SJCRH30 (cell line): Measurements from ENCODE around the gene TSPAN31. TPM values are rescaled to one million over a fixed set of nuclear protein-coding genes. Genes with fewer than 3 reads are reported as not detected.

Source experiments
- DNase-seq, 2 experiments: peaks; one replicate each; pipeline ENCODE4 v3.0.0-alpha.2; 2015 to 2020
- H3K27ac ChIP-seq: fragments of 250-450 bp; sonication (Bioruptor Pico); 2 replicates; pipeline ENCODE4 v1.5.1; 2020; ENCODE audit warnings: mild to moderate bottlenecking, moderate library complexity
- H3K27me3 ChIP-seq: fragments of 250-450 bp; sonication (Bioruptor Pico); 2 replicates; pipeline ENCODE4 v1.5.1; 2020; ENCODE audit warnings: mild to moderate bottlenecking, moderate library complexity
- H3K36me3 ChIP-seq: fragments of 250-450 bp; sonication (Bioruptor Pico); 2 replicates; pipeline ENCODE4 v1.5.1; 2020; ENCODE audit warnings: mild to moderate bottlenecking, moderate library complexity
- H3K4me1 ChIP-seq: fragments of 250-450 bp; sonication (Bioruptor Pico); 2 replicates; pipeline ENCODE4 v1.5.1; 2020; ENCODE audit warnings: mild to moderate bottlenecking, moderate library complexity
- H3K4me3 ChIP-seq: fragments of 250-450 bp; sonication (Bioruptor Pico); 2 replicates; pipeline ENCODE4 v1.5.1; 2020; ENCODE audit warnings: mild to moderate bottlenecking, moderate library complexity
- H3K9me3 ChIP-seq: fragments of 250-450 bp; sonication (Bioruptor Pico); replicated peaks from 2 replicates; pipeline ENCODE4 v1.5.1; 2020; ENCODE audit warnings: mild to moderate bottlenecking, moderate library complexity
- total RNA-seq: library from RNA; depleted of rRNA; stranded (reverse); fragments of >200 nt; shearing (Covaris generic); gene quantifications from 2 replicates; pipeline ENCODE4 v1.2.3, GENCODE V29; 2014

The TSPAN31 gene
- total RNA-seq, 1 experiment from 2014 or later: 318 TPM

- Histone ChIP-seq H3K4me3 (peak overlapping the region; percentile 89), H3K36me3 (peaks cover 59% of the 10 kb centered on the region), H3K27ac (peak overlapping the region; percentile 95), H3K9me3 (no peaks in the 10 kb centered on the region), H3K27me3 (peaks cover 7% of the 10 kb centered on the region), H3K4me1 (peaks cover 27% of the 10 kb centered on the region)
- DNase-seq: peak in 1 of 2 experiments; percentile 68
Measured at GRCh38 chr12:57750561-57751431, 6.0 kb downstream of the TSPAN31 start.

- peaks cover 26% of the 10 kb centered on the region for H3K4me1 ChIP-seq
- H3K9me3 ChIP-seq: no peaks in the 10 kb centered on the region
- peak overlapping the region; percentile 89 for H3K4me3 ChIP-seq
- peak overlapping the region; percentile 95 for H3K27ac ChIP-seq
- H3K36me3 ChIP-seq: peaks cover 53% of the 10 kb centered on the region
- peaks cover 7% of the 10 kb centered on the region for H3K27me3 ChIP-seq
- DNase-seq: peak in 1 of 2 experiments; percentile 87
Measured at GRCh38 chr12:57751432-57751787, 6.6 kb downstream of the TSPAN31 start.

GRCh38 chr12:57751788-57752667 is 7.2 kb downstream of the TSPAN31 start, which contains the start of gene CDK4:
Gene CDK4 (minus strand): TSS chr12:57752310. CDS start chr12:57751717, 593 bp downstream.
- Histone ChIP-seq H3K4me3 (peak within 1 kb of the TSS; percentile 89), H3K4me1 (peaks cover 27% of the 10 kb centered on the region), H3K27me3 (peaks cover 7% of the 10 kb centered on the region), H3K36me3 (peaks cover 47% of the 10 kb centered on the region), H3K27ac (peak within 1 kb of the TSS; percentile 95), H3K9me3 (no peaks in the 10 kb centered on the region)
- peak; percentile 100 for DNase-seq

- H3K4me3 ChIP-seq: peak overlapping the region; percentile 30
Measured at GRCh38 chr12:57752668-57753000, 7.8 kb downstream of the TSPAN31 start.

GRCh38 chr12:57753756-57754337 is 9.0 kb downstream of the TSPAN31 start:
- H3K4me3 ChIP-seq: no peak overlapping the region
- no peaks in the 10 kb centered on the region for H3K9me3 ChIP-seq
- H3K27me3 ChIP-seq: peaks cover 7% of the 10 kb centered on the region
- no peak for DNase-seq
- H3K4me1 ChIP-seq: peaks cover 27% of the 10 kb centered on the region
- no peak overlapping the region for H3K27ac ChIP-seq
- H3K36me3 ChIP-seq: peaks cover 29% of the 10 kb centered on the region

More at GRCh38 chr12:57752668-57753000, 7.8 kb downstream of the TSPAN31 start:
- Histone ChIP-seq H3K27me3 (peaks cover 7% of the 10 kb centered on the region), H3K36me3 (peaks cover 41% of the 10 kb centered on the region), H3K4me1 (peaks cover 27% of the 10 kb centered on the region), H3K9me3 (no peaks in the 10 kb centered on the region), H3K27ac (no peak overlapping the region)
- no peak for DNase-seq

- Histone ChIP-seq H3K4me3 (peak within 1 kb of the TSS; percentile 60), H3K36me3 (peaks cover 23% of the 10 kb centered on the region), H3K4me1 (peaks cover 27% of the 10 kb centered on the region), H3K27ac (no peak within 1 kb of the TSS), H3K27me3 (peaks cover 7% of the 10 kb centered on the region), H3K9me3 (no peaks in the 10 kb centered on the region)
- DNase-seq: peak; percentile 100
Measured at GRCh38 chr12:57754411-57755193, 9.8 kb downstream of the TSPAN31 start, which contains the start of gene MARCHF9. Gene MARCHF9 (plus strand): TSS chr12:57755103. CDS start chr12:57755529, 426 bp downstream.

GRCh38 chr12:57755194-57755453 is 10.3 kb downstream of the TSPAN31 start:
- Histone ChIP-seq H3K4me3 (peak overlapping the region; percentile 60), H3K27ac (no peak overlapping the region), H3K9me3 (no peaks in the 10 kb centered on the region), H3K4me1 (peaks cover 27% of the 10 kb centered on the region), H3K27me3 (peaks cover 7% of the 10 kb centered on the region), H3K36me3 (peaks cover 19% of the 10 kb centered on the region)
- no peak for DNase-seq

GRCh38 chr12:57755454-57756372 is 10.9 kb downstream of the TSPAN31 start:
- peak overlapping the region; percentile 60 for H3K4me3 ChIP-seq
- peaks cover 7% of the 10 kb centered on the region for H3K27me3 ChIP-seq
- no peak overlapping the region for H3K27ac ChIP-seq
- DNase-seq: peak; percentile 91 to 92
- H3K36me3 ChIP-seq: peaks cover 15% of the 10 kb centered on the region
- H3K9me3 ChIP-seq: no peaks in the 10 kb centered on the region
- H3K4me1 ChIP-seq: peaks cover 24% of the 10 kb centered on the region

GRCh38 chr12:57756406-57757341 is 11.8 kb downstream of the TSPAN31 start:
- peak; percentile 93 to 96 for DNase-seq
- Histone ChIP-seq H3K27ac (no peak overlapping the region), H3K36me3 (peaks cover 12% of the 10 kb centered on the region), H3K9me3 (no peaks in the 10 kb centered on the region), H3K4me3 (peak overlapping the region; percentile 60), H3K4me1 (peaks cover 20% of the 10 kb centered on the region), H3K27me3 (peaks cover 7% of the 10 kb centered on the region)

- Histone ChIP-seq H3K27ac (no peak overlapping the region), H3K36me3 (peaks cover 21% of the 10 kb centered on the region), H3K4me3 (no peak overlapping the region), H3K27me3 (peaks cover 7% of the 10 kb centered on the region), H3K4me1 (peaks cover 18% of the 10 kb centered on the region), H3K9me3 (no peaks in the 10 kb centered on the region)
- DNase-seq: peak in 1 of 2 experiments; percentile 59
Measured at GRCh38 chr12:57757771-57758170, 12.9 kb downstream of the TSPAN31 start.

GRCh38 chr12:57758552-57759359 is 13.9 kb downstream of the TSPAN31 start:
- H3K27me3 ChIP-seq: peaks cover 7% of the 10 kb centered on the region
- peaks cover 11% of the 10 kb centered on the region for H3K4me1 ChIP-seq
- H3K27ac ChIP-seq: no peak overlapping the region
- H3K9me3 ChIP-seq: no peaks in the 10 kb centered on the region
- peaks cover 31% of the 10 kb centered on the region for H3K36me3 ChIP-seq
- peak; percentile 68 to 71 for DNase-seq
- H3K4me3 ChIP-seq: no peak overlapping the region
